ENCODE measurements around the gene IMMP2L.

GRCh38 chr7:111226800-111227199 lies 335.5 kb downstream of the IMMP2L start:
- TF ChIP-seq CTCF (conservative IDR thresholded peaks at IDR 0.05; ENCODE audit: low read depth, low read length) (no peak), EZH2 (IDR thresholded peaks at IDR 0.05; ENCODE audit: low read length, unreplicated experiment) (no peak)
